Right ventricle myocardium superior (tissue), 1 donor: ENCODE data around the gene CUL5. TPM values are rescaled to one million over a fixed set of nuclear protein-coding genes. Genes with fewer than 3 reads are reported as not detected.
"Not testable (repeated sequence)": the region's sequence is repeated elsewhere in the genome, so short reads cannot be mapped to it uniquely, and the experiment has no call there.

ENCODE experiments used
- ATAC-seq: fragments of 200-7000 bp; cut with Tn5 transposase; one replicate; pipeline ENCODE4 v1.9.1; 2020; ENCODE audit warnings: mild to moderate bottlenecking; ENCODE audit not compliant: poor library complexity
- DNase-seq: peaks from one replicate; pipeline ENCODE4 v3.0.0-alpha.2; 2020
- intact Hi-C: fragments of 100-400 bp; cut with DNase I; formaldehyde crosslinking; loops from one replicate; pipeline ENCODE4 v1.11.2; 2022
- total RNA-seq: library from RNA; stranded (reverse); fragmentation: NEBNext Ultra II Directional; extraction: Animal tissue kit (Norgen Biotek cat#: 25700); gene quantifications from one replicate; pipeline ENCODE4 v1.2.1, GENCODE V29; 2021
- donor health status: DM: no; HTN: yes; CAD: no; lungs with severe emphysema.

CUL5 gene
- total RNA-seq, 1 donor from 2014 or later = 37.6 TPM

DNA sequence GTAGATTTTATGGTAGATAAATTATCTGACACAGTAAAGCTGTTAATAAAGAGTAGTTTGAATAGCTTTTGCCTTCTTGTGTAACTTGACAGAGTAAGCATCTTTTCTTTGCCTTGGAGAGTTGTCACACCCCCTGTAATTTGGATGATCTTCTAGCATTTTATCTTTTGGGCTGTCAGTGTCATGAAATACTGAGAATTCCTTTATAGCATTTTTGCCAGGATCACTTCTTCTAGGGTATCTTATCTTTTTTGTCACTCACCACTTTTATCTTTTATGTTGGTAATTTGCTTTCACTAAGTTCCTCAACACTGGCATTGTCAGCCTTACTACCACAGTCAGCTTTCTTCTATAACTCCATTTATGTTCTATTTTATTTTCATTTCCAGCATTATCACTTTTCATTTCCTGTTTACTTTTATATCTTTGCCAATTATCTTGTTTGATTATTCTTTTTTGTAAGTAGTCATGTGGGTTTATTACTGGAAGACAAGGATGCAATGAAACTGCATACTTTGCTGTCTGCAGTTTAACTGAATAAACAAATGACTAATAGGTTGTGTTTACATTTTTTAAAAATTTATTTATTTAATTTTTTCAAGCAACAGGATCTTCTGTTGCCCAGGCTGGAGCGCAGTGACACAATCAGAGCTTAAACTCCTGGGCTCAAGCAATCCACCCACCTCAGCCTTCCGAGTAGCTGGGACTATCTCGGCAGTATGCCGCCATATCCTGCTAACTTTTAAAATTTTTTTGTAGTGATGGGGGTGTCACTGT lies 84.6 kb downstream of the CUL5 start:
- no peak for DNase-seq
- ATAC-seq = no peak
- intact Hi-C loops = no loop called here

DNA sequence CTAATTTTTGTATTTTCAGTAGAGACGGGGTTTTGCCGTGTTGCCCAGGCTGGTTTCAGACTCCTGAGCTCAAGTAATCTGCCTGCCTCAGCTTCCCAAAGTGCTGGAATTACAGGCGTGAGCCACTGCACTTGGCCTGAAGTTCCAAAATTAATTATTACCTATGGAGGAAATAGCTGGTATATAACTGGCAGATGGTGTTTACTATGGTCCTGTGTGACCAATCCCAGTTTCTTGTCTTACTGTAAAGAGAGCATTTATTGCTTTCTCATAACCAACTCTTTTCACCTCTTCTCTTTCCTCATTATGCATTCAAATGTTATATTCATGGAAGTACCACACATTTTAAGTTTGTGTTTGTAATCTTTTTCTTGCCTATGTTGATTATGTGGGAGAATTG lies 88.5 kb downstream of the CUL5 start:
- ATAC-seq = no peak
- intact Hi-C loops = no loop called here
- no peak for DNase-seq

DNA sequence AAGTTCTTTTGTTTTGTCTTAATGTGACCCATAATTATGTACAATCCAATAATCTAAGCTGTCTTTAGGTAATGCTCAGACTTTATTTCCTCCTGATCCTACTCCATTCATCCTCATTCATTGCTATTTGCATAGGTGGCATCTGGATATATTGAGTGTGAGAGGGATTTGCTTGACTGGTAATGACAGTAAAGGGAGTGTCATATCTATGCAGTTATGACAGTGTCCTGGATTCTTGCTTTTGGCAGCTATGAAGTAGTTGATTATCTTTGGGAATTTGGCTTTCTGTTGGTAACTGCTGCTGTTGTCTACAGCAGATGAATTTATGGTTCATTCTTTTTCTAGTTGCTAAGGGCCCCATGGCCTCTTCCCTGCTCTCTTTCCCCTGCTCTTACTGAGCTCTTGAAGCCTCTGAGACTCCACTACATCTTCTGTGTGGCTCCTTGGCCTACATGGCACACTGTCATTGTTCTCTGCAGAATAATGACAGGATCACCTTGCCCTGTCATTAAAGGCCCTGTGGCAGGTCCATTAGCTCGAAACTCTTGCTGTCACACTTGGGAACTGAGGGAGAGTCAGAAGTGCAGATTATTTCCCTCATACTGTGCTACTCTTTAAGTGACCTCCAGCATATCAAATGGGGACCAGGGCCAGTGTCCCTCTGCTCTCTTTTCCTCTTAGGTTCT lies 92.5 kb downstream of the CUL5 start:
- peak; percentile 85 for ATAC-seq
- intact Hi-C loops = no loop called here
- DNase-seq = no peak

DNA sequence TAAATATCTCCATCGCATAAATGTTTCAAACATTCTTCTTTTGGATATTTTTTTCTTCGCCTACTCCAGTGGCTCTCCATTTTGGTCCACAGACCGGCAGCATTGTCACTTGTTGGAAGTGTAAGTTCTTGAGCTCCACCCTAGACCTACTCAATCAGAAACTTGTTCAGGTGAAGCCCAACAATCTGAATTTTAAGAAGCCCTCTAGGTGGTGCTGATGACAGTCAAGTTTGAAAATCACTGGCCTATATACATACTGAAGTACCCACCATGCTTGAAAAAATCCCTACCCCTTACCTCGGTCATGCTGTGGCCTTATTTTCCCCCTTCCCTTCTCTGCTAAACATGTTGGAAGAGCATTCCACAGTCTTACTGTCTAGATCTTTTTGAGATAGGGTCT lies 102.4 kb downstream of the CUL5 start:
- ATAC-seq (no peak), DNase-seq (no peak)
- intact Hi-C loops = no loop called here

DNA sequence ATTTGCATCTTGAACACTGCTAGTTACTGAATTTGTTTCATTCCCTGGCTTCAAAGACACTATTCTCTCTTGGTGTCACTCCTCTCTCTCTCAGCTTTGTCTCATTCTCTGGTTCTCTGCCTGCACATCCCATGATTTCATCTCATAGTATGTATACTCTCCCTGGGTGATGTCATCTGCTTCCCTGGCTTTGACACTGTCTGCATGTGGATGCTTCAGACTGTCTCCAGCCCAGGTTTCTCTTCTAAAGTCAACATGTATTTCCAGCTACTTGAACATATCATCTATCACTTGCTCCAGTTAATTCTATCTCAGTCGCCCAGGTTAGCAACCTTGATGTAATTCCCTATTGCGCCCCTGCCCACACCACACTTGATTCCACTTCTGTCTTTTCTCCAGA lies 103.4 kb downstream of the CUL5 start:
- DNase-seq = no peak
- intact Hi-C loops = no loop called here
- ATAC-seq = no peak

DNA sequence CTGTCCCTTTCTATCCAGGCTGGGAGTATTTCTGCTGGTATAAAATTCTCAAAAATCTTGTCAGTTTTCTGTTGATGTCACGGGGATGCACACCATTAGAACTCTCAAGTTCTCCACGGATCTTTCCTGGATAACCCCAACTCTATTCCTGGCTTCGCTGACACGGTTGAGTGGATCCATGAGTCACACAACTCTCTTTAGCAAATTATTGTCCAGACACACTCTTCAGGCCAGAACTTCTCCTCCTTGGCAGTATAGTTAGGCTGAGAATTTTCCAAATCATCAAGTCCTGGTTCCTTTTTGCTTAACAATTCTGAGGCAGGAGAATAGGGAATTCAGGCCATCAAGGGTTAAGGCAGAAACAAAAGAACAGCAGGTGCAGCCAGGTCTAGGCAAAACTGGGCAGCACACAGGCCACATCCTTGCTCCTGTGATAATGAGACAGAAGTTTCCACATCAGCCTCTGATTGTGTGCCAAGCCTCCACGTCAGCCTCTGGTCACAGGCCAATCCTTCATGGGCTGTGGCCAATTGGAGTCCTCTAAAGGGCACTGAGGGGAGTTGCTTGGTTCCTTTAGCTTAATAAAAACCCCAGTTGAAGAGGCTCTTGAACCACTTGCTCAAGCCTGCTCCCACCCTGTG lies 106.9 kb downstream of the CUL5 start:
- ATAC-seq = peak; percentile 88
- intact Hi-C loops = loop anchor here (5.0 kb wide), 1 partner anchor 542 kb away; no protein-coding TSS in a partner anchor

DNA sequence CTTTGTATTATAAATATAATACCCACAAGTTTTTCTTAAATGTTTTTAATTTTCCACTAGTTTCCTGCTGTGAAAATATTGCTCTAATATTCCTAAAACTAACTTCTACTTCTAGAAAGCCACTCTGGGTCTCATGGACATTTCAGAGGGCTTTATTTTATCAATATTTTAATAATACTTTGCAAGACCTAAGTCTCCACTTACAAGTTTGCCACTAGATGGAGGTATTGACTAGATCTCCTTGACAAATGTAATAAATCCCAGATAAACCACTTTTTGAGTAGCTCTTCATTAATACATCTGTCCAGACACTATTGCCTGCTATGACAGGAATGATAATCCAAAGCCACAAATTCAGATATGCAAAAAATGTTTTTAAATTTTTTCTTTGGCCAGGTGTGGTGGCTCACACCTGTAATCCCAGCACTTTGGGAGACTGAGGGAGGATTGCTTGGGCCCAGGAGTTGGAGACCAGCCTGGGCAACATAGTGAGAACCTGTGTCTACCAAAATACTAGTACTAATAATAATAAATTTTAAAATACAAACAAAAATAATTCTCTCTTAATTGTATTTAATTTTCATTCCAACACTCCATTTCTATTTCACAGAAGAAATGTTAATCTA lies 109.2 kb downstream of the CUL5 start:
- ATAC-seq (no peak), DNase-seq (no peak)
- intact Hi-C loops = loop anchor here (5.0 kb wide), 1 partner anchor 539 kb away; no protein-coding TSS in a partner anchor

More for the DNA sequence above, 106.9 kb downstream of the CUL5 start:
- peak; percentile 91 for DNase-seq

DNA sequence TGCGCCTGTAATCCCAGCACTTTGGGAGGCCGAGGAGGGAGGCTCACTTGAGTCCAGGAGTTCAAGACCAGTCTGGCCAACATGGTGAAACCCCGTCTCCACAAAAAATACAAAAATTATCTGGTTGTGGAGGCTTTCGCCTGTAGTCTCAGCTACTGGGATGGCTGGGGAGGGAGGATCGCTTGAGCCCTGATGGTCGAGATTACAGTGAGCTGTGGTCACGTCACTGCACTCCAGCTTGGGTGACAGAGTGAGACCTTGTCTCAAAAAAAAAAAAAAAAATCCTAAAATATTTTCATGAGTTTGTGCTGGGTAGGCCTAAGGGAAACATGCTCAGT lies 112.2 kb downstream of the CUL5 start:
- DNase-seq, intact Hi-C loops, ATAC-seq: not testable (repeated sequence)

DNA sequence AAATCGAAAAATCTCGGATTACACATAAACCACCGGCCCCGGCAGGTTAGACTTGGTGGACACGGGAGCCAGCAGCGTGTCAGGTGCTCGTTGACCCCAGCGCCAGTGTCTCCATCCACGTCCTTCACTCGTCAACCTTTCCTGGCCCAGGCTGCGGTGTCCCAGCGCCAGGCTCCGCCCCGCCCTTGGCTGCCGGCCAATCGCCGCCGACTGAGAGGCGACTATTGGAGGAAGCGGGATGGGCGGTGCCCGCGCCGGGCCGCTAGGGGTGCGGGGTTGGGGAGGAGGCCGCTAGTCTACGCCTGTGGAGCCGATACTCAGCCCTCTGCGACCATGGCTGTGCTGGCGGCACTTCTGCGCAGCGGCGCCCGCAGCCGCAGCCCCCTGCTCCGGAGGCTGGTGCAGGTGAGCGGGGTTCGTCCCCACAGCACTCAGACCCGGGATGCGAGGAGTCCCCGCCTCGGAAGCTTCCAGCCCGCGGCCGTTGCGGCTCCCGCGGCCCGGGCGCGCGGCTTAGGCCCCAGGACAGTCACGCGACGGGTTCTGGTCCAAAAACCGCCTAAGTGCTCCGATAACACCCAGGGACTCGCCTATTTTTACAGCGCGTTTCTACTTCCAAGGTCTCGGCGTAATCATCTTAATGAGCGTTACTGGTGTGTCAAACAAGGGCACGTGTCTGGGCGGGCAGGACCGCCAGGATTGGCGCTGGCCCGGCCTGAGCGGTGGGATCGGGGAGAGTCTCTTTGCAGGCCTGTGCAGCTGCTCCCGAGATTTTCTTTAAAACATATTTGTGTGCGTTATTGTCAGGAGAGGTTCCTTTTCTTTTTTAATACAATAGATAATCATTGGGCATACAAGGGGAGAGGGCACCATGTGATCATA lies 112.8 kb downstream of the CUL5 start, which contains the start of gene ACAT1:
Gene ACAT1, plus strand, starts transcription at position 294 of the 882 bp plus-strand sequence. Its CDS starts 40 bp downstream, at position 334.
- ATAC-seq (peak; percentile 94), DNase-seq (peak; percentile 99)
- intact Hi-C loops = no loop called here

DNA sequence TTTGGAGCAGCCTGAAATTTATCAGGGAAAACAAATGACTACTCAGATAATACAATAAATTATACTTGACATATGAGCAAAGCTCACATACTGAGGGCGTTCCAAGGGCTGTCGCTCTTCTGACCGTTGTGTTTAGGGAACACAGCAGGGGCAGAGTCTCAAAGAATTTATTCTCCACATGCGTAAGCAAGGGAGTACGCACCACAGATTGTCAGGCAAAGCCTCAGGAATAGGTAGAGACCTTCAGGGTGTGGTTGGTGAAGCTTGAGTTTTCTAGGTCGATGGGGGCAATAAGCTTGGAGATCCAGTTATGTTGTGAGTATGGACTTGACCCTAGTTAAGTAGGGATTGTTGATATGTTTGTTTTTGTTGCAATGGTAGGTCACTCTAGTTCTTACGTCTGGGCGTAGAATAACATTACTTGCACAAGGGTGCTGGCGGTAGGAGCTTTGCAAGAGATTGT lies 113.5 kb downstream of the CUL5 start:
- intact Hi-C loops = no loop called here
- DNase-seq (no peak), ATAC-seq (peak; percentile 21)

DNA sequence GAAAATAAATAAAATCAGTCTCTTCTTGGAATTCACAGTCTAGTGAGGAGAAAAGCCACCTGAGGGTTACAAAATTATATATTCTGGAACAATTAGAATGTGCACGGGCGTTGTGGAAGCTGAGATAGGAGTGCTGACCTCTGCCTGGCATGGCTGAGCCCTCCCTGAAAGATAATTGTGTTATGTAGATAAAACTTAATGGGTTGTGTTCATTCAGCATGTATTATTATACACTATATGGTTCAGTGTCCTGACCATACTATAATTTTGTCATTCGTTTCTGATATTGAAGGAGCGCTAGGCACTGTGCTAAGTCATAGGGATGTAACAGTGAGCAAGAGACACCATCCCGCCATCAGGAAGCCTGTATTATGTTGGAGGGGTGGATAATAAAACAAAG lies 116.4 kb downstream of the CUL5 start:
- intact Hi-C loops = no loop called here
- DNase-seq (no peak), ATAC-seq (no peak)

DNA sequence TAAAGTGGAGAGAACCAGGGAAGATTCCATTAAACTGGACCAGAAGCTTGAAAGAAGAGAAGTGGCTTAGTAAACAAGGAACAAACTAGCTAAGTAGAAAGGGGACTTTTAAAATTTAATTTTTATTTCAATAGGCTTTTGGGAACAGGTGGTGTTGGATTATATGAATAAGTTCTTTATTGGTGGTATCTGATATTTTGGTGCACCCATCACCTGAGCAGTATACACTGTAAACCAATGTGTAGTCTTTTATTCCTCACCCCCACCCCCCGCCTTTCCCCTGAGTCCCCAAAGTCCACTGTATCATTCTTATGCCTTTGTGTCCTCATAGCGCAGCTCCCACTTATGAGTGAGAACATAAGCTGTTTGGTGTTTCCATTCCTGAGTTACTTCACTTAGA lies 120.1 kb downstream of the CUL5 start:
- no peak for DNase-seq
- no peak for ATAC-seq
- intact Hi-C loops = no loop called here

DNA sequence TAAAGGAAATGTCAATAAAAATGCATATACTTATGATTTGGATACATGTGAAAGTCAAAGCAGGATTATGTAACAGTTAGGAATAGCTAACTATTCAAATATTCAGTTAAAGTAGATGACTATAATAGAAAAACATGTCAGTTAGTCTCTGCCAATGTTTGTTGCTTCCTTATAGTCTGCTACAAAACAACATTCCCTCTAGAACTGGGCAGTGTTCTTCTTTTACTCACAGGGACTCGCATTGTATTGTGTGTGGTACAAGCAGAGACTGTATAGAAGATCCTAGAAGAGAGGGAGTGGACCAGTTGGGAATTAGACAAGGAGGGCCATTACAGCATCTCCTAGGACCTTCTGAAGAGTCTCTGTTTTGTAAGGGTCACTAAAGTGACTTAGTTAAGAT lies 123.3 kb downstream of the CUL5 start:
- intact Hi-C loops = no loop called here
- DNase-seq (no peak), ATAC-seq (no peak)

DNA sequence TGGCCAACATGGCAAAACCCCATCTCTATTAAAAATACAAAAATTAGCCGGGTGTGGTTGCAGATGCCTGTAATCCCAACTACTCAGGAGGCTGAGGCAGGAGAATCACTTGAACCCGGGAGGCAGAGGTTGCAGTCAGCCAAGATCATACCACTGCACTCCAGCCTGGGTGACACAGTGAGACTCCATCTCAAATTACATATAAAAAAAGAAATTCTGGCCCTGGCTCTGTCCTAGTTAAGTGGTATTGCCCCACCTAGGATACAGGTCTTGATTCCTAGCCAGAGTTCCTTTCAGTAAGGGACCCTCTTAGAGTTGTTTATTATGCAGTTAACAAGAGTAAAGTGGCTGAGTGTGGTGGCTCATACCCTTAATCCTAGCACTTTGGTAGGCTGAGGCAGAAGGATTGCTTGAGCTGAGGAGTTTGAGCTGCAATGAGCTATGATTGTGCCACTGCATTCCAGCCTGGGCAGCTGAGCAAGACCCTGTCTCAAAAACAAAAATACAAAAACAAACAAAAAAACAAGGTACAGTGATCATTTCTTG lies 124.4 kb downstream of the CUL5 start:
- intact Hi-C loops, ATAC-seq, DNase-seq: not testable (repeated sequence)

DNA sequence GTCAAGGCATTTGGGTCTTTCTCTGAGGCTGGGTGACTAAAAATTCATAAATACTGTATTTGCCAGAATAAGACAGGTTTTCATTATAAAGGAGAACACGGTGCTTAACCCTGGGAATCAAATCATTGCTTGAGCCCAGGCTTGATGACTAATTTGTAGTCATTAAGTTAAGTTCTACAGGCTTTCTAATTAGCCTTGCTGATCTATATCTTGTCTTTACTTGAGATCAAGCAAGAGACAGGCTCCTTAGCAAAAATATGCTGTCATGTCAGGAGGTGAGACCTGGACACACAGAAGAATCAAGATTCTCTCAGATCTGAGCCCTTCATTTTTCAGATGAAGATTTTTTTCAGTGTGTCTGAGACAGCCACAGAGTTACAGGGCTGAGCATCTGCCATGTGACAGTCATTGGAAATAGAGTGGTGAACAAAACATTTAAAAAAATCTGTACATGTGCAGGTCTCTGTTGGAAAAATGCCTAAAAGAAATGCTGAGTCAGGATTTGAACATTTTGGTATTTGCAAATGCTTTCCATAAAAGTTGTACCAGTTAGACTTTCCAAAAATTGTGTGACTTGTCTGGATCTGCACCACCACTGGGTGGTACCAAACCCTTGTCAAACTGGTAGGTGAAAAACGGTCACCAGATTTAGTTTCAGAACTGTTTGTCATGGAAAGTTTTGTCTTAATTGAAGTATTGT lies 127.3 kb downstream of the CUL5 start:
- intact Hi-C loops = no loop called here
- DNase-seq = no peak
- ATAC-seq = no peak

DNA sequence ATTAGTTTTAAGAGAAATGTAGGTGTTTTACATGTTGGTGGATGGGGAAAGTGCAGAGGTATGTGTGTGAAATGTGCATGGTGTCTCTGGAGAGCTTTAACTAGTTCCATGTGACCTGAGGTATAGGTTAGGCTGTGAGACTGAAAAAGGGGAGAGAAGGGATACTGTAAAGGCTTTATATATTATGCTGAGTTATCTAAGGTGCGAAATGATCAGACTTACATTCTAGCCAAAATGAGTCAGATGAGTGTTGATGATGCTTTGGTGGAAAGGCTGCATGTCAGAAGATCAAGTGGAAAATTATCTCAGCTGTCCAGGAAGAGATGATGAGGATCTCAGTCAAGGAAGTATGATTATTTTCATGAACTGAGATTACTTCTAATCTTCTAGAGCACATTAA lies 128.5 kb downstream of the CUL5 start:
- DNase-seq (no peak), ATAC-seq (no peak)
- intact Hi-C loops = no loop called here

DNA sequence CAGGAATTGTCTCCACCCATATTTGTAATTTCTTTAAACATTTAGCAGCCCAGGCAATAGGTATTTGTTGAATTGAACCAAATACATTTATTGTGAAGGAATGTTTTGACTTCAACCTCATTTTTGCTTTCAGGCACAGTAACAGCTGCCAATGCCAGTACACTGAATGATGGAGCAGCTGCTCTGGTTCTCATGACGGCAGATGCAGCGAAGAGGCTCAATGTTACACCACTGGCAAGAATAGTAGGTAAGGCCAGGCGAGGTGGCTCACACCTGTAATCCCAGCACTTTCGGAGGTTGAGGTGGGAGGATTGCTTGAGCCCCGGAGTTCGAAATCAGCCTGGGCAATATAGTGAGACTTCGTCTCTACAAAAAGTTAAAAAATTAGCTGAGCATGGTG lies 133.6 kb downstream of the CUL5 start:
- ATAC-seq (no peak), DNase-seq (no peak)
- intact Hi-C loops = no loop called here
